SU-DHL-6 (cell line): ENCODE measurements around the gene LRP3.

Source experiments
- EZH2phosphoT487 ChIP-seq: fragments of 200-600 bp; sonication (generic), shearing (Covaris generic); conservative IDR thresholded peaks from 2 replicates; pipeline ENCODE4 v1.6.1; 2018; ENCODE audit warnings: mild to moderate bottlenecking, antibody characterized with exemption, low read length, moderate library complexity, mixed read lengths
- TF ChIP-seq, protein P1 (sequence below): fragments of 200-600 bp; sonication (generic); IDR thresholded peaks from one replicate; pipeline ENCODE4 v1.5.1; 2017; ENCODE audit warnings: antibody characterized with exemption, mild to moderate bottlenecking, low read length, moderate library complexity; ENCODE audit not compliant: insufficient read depth, poor library complexity, severe bottlenecking

DNA sequence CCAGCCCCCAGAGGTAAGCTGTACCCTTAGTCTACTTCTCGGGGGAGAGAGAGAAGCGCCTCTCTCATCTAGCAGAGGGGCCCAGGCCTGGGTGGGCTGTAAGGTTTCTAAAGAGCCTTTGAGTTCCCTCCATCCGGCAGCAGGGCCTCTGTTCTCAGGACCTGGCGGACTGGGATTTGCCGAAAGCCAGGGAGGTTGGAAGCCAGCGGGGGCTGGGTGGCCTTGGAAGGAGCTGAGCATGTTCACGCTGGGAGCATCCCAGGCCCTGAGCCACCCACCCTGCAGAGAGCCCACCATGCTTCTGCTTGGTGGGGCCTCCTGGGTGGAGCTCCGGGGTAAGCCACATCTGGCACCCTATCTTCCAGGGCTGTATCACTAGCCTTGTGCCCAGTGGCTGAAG lies 23.8 kb downstream of the LRP3 start:
- TF ChIP-seq, protein P1, sequence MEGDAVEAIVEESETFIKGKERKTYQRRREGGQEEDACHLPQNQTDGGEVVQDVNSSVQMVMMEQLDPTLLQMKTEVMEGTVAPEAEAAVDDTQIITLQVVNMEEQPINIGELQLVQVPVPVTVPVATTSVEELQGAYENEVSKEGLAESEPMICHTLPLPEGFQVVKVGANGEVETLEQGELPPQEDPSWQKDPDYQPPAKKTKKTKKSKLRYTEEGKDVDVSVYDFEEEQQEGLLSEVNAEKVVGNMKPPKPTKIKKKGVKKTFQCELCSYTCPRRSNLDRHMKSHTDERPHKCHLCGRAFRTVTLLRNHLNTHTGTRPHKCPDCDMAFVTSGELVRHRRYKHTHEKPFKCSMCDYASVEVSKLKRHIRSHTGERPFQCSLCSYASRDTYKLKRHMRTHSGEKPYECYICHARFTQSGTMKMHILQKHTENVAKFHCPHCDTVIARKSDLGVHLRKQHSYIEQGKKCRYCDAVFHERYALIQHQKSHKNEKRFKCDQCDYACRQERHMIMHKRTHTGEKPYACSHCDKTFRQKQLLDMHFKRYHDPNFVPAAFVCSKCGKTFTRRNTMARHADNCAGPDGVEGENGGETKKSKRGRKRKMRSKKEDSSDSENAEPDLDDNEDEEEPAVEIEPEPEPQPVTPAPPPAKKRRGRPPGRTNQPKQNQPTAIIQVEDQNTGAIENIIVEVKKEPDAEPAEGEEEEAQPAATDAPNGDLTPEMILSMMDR: no peak
- TF ChIP-seq EZH2phosphoT487: no peak
